DOHH2 (cell line): ENCODE data around the gene PRDM15.

Experiments
- H3F3A ChIP-seq: fragments of 200-600 bp; sonication (generic), shearing (Covaris generic); 2 replicates; pipeline ENCODE4 v1.6.0; 2016; ENCODE audit warnings: antibody characterized with exemption, mild to moderate bottlenecking; ENCODE audit not compliant: control insufficient read depth, insufficient read depth
- H3K27ac ChIP-seq: fragments of 200-600 bp; sonication (generic); 2 replicates; pipeline ENCODE4 v1.5.1; 2014; ENCODE audit warnings: low read depth, mild to moderate bottlenecking, low read length, moderate library complexity
- H3K27me3 ChIP-seq: fragments of 200-600 bp; sonication (generic); 2 replicates; pipeline ENCODE4 v1.6.1; 2014; ENCODE audit warnings: mild to moderate bottlenecking, low read length, mixed read lengths; ENCODE audit not compliant: control insufficient read depth
- H3K36me3 ChIP-seq: fragments of 200-600 bp; sonication (generic); 2 replicates; pipeline ENCODE4 v1.6.1; 2014; ENCODE audit warnings: mild to moderate bottlenecking, low read length, moderate library complexity, mixed read lengths; ENCODE audit not compliant: control insufficient read depth
- H3K4me1 ChIP-seq: fragments of 200-600 bp; sonication (generic); 2 replicates; pipeline ENCODE4 v1.6.1; 2014; ENCODE audit warnings: mild to moderate bottlenecking, low read length, mixed read lengths; ENCODE audit not compliant: control insufficient read depth
- H3K4me2 ChIP-seq: fragments of 200-600 bp; sonication (generic); 2 replicates; pipeline ENCODE4 v1.6.0; 2014; ENCODE audit warnings: mild to moderate bottlenecking, low read length, moderate library complexity
- H3K4me3 ChIP-seq: fragments of 200-600 bp; sonication (generic); 2 replicates; pipeline ENCODE4 v1.5.1; 2014; ENCODE audit warnings: mild to moderate bottlenecking, low read length, mixed read lengths
- H3K79me2 ChIP-seq: fragments of 200-600 bp; sonication (generic); 2 replicates; pipeline ENCODE4 v1.6.1; 2014; ENCODE audit warnings: mild to moderate bottlenecking, low read length, mixed read lengths; ENCODE audit not compliant: control insufficient read depth
- H3K9me2 ChIP-seq: fragments of 200-600 bp; sonication (generic); replicated peaks from 2 replicates; pipeline ENCODE4 v1.6.1; 2014; ENCODE audit warnings: mild to moderate bottlenecking, low read length, mixed read lengths; ENCODE audit not compliant: control insufficient read depth
- H3K9me3 ChIP-seq: fragments of 200-600 bp; sonication (generic); 2 replicates; pipeline ENCODE4 v1.6.1; 2014; ENCODE audit warnings: antibody characterized with exemption, low read length, mixed read lengths; ENCODE audit not compliant: control insufficient read depth, insufficient read depth
- H4K20me1 ChIP-seq: fragments of 200-600 bp; sonication (generic); 2 replicates; pipeline ENCODE4 v1.6.0; 2014; ENCODE audit warnings: low read depth, mild to moderate bottlenecking, antibody characterized with exemption, low read length, moderate library complexity; ENCODE audit not compliant: control insufficient read depth, insufficient read depth
- EZH2phosphoT487 ChIP-seq: fragments of 200-600 bp; sonication (generic); IDR thresholded peaks from 2 replicates; pipeline ENCODE4 v1.6.1; 2017; ENCODE audit warnings: borderline replicate concordance, mild to moderate bottlenecking, antibody characterized with exemption, low read length, moderate library complexity, mixed read lengths
- TF ChIP-seq, protein P1 (sequence below): fragments of 200-600 bp; sonication (generic); IDR thresholded peaks from one replicate; pipeline ENCODE4 v1.5.1; 2014; ENCODE audit warnings: antibody characterized with exemption, mild to moderate bottlenecking, low read depth, low read length; ENCODE audit not compliant: poor library complexity, severe bottlenecking

The PRDM15 gene

DNA sequence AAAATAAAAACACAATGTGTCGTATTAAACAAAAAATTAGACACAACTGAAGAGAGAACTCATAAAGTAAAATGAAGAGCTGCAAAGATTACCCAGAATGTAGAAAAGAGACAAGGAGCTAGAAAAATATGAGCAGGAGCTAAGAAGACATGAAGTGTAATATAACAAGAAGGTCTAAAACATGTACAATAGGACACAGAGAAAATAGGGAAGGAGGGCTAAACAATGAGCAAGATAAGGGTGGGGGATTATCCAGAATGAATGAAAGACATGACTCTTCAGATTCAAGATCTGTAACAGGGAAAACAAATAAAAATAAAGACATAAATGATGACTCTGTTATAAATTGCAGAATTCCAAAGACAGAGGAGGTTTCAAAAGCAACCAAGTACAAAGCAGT lies 38.3 kb downstream of the PRDM15 start:
- Histone ChIP-seq H3K36me3 (peaks cover 70% of the 10 kb centered on the region), H3K79me2 (peaks cover 24% of the 10 kb centered on the region), H3K4me3 (no peak overlapping the region), H3K27ac (peak overlapping the region; percentile 20; the same call in 1 of the 2 replicates), H3K9me2 (no peaks in the 10 kb centered on the region), H3F3A (peaks cover 19% of the 10 kb centered on the region), H3K27me3 (no peaks in the 10 kb centered on the region), H3K4me1 (peaks cover 79% of the 10 kb centered on the region), H3K9me3 (no peaks in the 10 kb centered on the region), H4K20me1 (no peaks in the 10 kb centered on the region), H3K4me2 (0 out of 2 replicates have a peak overlapping the region, but pooled peaks have one; percentile 17)
- no peak for TF ChIP-seq EZH2phosphoT487
- TF ChIP-seq, protein P1, sequence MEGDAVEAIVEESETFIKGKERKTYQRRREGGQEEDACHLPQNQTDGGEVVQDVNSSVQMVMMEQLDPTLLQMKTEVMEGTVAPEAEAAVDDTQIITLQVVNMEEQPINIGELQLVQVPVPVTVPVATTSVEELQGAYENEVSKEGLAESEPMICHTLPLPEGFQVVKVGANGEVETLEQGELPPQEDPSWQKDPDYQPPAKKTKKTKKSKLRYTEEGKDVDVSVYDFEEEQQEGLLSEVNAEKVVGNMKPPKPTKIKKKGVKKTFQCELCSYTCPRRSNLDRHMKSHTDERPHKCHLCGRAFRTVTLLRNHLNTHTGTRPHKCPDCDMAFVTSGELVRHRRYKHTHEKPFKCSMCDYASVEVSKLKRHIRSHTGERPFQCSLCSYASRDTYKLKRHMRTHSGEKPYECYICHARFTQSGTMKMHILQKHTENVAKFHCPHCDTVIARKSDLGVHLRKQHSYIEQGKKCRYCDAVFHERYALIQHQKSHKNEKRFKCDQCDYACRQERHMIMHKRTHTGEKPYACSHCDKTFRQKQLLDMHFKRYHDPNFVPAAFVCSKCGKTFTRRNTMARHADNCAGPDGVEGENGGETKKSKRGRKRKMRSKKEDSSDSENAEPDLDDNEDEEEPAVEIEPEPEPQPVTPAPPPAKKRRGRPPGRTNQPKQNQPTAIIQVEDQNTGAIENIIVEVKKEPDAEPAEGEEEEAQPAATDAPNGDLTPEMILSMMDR, result no peak

DNA sequence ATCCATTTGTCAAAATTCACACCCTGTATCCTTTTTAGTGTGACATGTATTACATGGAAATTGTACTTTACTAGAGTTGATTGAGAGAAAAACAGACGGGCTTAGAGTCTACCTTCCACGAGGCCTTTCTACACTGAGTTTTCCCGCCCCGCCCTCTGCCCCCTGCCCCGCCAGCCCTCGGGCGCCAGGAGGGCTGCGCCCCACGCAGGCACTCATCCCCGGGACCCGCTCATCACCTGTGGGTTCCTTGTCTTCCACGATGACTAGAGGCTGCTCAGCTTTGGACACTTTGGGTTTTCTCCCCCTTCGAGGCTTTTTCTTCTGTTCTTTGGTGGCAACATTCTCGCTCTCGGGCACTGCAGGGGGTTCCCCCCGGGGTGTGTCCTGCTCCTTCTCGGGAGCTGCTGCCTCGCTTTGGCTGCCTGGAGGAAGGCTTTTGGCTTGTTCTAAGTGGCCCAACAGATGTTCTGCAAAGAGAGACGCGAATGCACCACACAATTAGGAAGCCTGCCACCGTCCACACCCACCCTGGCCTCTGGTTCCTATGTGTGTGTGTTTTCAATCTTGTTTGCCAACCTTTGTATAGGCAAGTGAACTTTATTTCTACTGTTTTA lies 39.6 kb downstream of the PRDM15 start:
- TF ChIP-seq EZH2phosphoT487, result no peak
- TF ChIP-seq, protein P1, result no peak
- H3K79me2 ChIP-seq, result peaks cover 35% of the 10 kb centered on the region
- no peaks in the 10 kb centered on the region for H3K9me3 ChIP-seq
- no peak overlapping the region for H3K4me2 ChIP-seq
- H4K20me1 ChIP-seq, result no peaks in the 10 kb centered on the region
- H3K9me2 ChIP-seq, result no peaks in the 10 kb centered on the region
- peaks cover 80% of the 10 kb centered on the region for H3K4me1 ChIP-seq
- H3K36me3 ChIP-seq, result peaks cover 76% of the 10 kb centered on the region
- no peak overlapping the region for H3K4me3 ChIP-seq
- H3K27ac ChIP-seq, result no peak overlapping the region
- peaks cover 27% of the 10 kb centered on the region for H3F3A ChIP-seq
- H3K27me3 ChIP-seq, result no peaks in the 10 kb centered on the region

DNA sequence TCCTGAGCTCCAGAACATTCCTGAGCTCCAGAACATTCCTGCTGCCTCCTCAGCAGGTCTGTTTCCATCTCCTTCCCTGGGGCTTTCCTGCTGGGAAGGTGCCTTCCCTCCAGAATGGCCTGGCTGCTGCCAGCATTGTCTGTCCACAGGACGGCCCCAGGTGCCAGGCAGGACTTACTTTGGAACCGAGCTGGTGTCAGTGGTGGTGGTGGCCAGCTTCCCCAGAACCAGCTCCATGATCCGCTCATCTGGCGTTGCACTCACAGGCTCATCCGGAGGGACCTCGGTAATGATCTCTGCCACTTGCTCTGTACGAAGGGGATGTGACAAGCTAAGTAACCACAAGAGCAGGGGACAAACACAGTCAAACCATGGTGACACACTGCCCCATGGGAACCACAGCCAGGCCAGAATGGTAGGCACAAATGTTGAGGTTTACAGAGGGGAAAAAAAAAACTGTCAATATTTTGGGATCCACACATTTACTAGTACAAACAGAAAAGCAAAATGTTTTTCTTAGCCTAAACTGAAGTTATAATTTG lies 41.3 kb downstream of the PRDM15 start:
- H3K27ac ChIP-seq, result peak overlapping the region; percentile 95
- H3K4me2 ChIP-seq, result peak overlapping the region; percentile 94
- TF ChIP-seq, protein P1, result no peak

More for the DNA sequence above, 41.3 kb downstream of the PRDM15 start:
- H3K9me2 ChIP-seq, result no peaks in the 10 kb centered on the region
- H3F3A ChIP-seq, result peaks cover 29% of the 10 kb centered on the region
- H3K36me3 ChIP-seq, result peaks cover 78% of the 10 kb centered on the region
- peaks cover 85% of the 10 kb centered on the region for H3K4me1 ChIP-seq
- H3K4me3 ChIP-seq, result peak overlapping the region; percentile 82
- H3K79me2 ChIP-seq, result peaks cover 52% of the 10 kb centered on the region
- no peaks in the 10 kb centered on the region for H4K20me1 ChIP-seq
- no peaks in the 10 kb centered on the region for H3K27me3 ChIP-seq
- H3K9me3 ChIP-seq, result no peaks in the 10 kb centered on the region
